HEK293T (cell line): Measurements from ENCODE around the gene MRPL14.
A peak's percentile ranks its signal among the peaks of the same experiment; 100 is the strongest.

Source experiments
- CTCF ChIA-PET: fragments of 350-600 bp; formaldehyde crosslinking; extraction: SDS; loops from one replicate; lab custom pipeline; 2021; ENCODE audit warnings: antibody characterized with exemption, inconsistent platforms; lab: Yijun Ruan, JAX
- POLR2A ChIA-PET: fragments of 350-600 bp; formaldehyde crosslinking; extraction: SDS; loops from one replicate; lab custom pipeline; 2020; ENCODE audit warnings: antibody characterized with exemption, inconsistent platforms; lab: Yijun Ruan, JAX
- DNase-seq: peaks from one replicate; pipeline ENCODE4 v3.0.0; 2012; ENCODE audit warnings: mixed read lengths; ENCODE audit errors: extremely low spot score
- ARNT ChIP-seq: fragments of 450-650 bp; IDR thresholded peaks from 2 replicates; pipeline ENCODE4 v1.6.1; 2017; ENCODE audit warnings: mild to moderate bottlenecking
- BHLHE40 ChIP-seq: fragments of 450-650 bp; IDR thresholded peaks from 2 replicates; pipeline ENCODE4 v1.6.1; 2016; ENCODE audit warnings: mild to moderate bottlenecking, moderate library complexity, borderline replicate concordance
- CTBP1 ChIP-seq: fragments of 450-650 bp; IDR thresholded peaks from 2 replicates; pipeline ENCODE4 v1.6.1; 2016; ENCODE audit warnings: borderline replicate concordance
- ELF4 ChIP-seq: fragments of 450-650 bp; IDR thresholded peaks from 2 replicates; pipeline ENCODE4 v1.6.1; 2017; ENCODE audit warnings: antibody characterized with exemption
- FOXA1 ChIP-seq: fragments of 450-650 bp; IDR thresholded peaks from 2 replicates; pipeline ENCODE4 v1.6.1; 2016; ENCODE audit warnings: mild to moderate bottlenecking
- FOXK2 ChIP-seq: fragments of 450-650 bp; IDR thresholded peaks from 2 replicates; pipeline ENCODE4 v1.6.1; 2016; ENCODE audit warnings: mild to moderate bottlenecking
- FOXM1 ChIP-seq: fragments of 450-650 bp; IDR thresholded peaks from 2 replicates; pipeline ENCODE4 v1.6.1; 2017; ENCODE audit warnings: mild to moderate bottlenecking, borderline replicate concordance
- HDGF ChIP-seq: fragments of 450-650 bp; IDR thresholded peaks from 2 replicates; pipeline ENCODE4 v1.6.1; 2017; ENCODE audit warnings: antibody characterized with exemption, borderline replicate concordance
- L3MBTL2 ChIP-seq: fragments of 450-650 bp; conservative IDR thresholded peaks from 2 replicates; pipeline ENCODE4 v1.6.1; 2016; ENCODE audit warnings: mild to moderate bottlenecking
- LEF1 ChIP-seq: fragments of 450-650 bp; IDR thresholded peaks from 2 replicates; pipeline ENCODE4 v1.6.1; 2017; ENCODE audit warnings: mild to moderate bottlenecking, borderline replicate concordance
- NFRKB ChIP-seq: fragments of 450-650 bp; IDR thresholded peaks from 2 replicates; pipeline ENCODE4 v1.6.1; 2016; ENCODE audit warnings: mild to moderate bottlenecking, moderate library complexity
- SP1 ChIP-seq: fragments of 450-650 bp; IDR thresholded peaks from 2 replicates; pipeline ENCODE4 v1.6.1; 2017
- SUZ12 ChIP-seq: fragments of 450-650 bp; IDR thresholded peaks from 2 replicates; pipeline ENCODE4 v1.6.1; 2016; ENCODE audit warnings: mild to moderate bottlenecking
- TARDBP ChIP-seq: fragments of 450-650 bp; IDR thresholded peaks from 2 replicates; pipeline ENCODE4 v1.6.1; 2016
- ZNF384 ChIP-seq: fragments of 450-650 bp; IDR thresholded peaks from 2 replicates; pipeline ENCODE4 v1.6.1; 2016
- TF ChIP-seq, protein P1 (sequence below): fragments of 450-650 bp; IDR thresholded peaks from 2 replicates; pipeline ENCODE4 v1.6.1; 2016

MRPL14 gene

DNA sequence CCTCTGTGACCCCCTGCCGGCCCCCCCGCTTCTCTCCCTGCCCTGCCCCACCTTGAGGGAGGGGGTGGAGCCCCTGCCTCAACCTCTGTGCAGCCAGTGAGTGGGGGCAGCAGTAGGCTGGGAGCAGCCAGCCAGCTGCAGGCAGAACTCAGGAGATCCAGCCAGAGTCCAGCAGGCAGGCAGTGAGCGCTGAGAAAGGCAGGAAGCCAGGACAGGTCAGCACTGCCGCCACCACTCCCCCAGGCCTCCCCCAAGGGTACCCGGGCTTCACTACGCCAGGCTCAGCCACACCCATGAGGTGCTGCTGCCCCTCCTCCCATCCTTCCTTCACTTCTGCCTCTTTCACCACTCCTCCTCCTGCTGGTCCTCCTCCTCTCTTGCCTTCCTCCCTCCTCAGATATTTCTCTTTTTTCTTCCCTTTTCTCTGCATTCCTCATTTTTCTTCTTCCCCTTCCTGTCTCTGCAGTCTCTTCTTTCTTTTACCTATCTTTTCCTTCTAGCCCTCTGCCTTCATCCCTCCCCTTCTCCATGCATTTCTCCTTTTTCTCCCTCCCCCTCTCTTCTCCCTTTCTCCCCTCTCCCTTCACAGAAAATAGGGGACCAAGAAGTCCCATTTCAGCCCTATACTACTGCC is 11.6 kb upstream of the MRPL14 start:
- no peak for DNase-seq
- ChIA-PET CTCF (no interaction called here), POLR2A (interaction anchor here (1.7 kb wide), 1 partner anchor 108 kb away, joined by 5 read pairs; the partner anchor contains the start of gene HSP90AB1)
- TF ChIP-seq FOXA1 (no peak), ZNF384 (no peak), L3MBTL2 (no peak), BHLHE40 (no peak), FOXK2 (no peak), NFRKB (no peak), ELF4 (no peak), TARDBP (no peak), SUZ12 (no peak), CTBP1 (no peak), LEF1 (no peak), FOXM1 (no peak), SP1 (no peak)
- TF ChIP-seq, protein P1, sequence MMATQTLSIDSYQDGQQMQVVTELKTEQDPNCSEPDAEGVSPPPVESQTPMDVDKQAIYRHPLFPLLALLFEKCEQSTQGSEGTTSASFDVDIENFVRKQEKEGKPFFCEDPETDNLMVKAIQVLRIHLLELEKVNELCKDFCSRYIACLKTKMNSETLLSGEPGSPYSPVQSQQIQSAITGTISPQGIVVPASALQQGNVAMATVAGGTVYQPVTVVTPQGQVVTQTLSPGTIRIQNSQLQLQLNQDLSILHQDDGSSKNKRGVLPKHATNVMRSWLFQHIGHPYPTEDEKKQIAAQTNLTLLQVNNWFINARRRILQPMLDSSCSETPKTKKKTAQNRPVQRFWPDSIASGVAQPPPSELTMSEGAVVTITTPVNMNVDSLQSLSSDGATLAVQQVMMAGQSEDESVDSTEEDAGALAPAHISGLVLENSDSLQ, result no peak

DNA sequence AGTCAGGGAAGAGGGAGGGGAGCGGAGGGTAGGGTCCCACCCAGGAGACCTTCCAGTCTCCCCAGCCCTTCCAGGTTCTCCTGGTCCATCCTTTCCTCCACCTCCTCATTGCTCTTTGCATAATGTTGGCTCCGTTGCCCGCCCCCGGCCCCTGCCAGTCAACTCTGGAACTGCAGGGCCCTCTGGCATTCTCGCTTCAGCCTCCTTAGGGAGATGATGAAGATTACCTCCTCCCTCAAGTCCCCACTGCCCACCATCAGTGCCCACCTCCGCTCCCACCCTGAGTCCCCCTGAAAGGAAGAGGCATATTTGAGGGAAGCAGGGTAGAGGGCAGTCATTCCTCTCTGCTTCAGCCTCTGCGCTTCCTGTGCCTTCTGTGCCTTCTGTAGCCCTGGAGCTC is 8.6 kb upstream of the MRPL14 start:
- no peak for DNase-seq
- ChIA-PET CTCF (no interaction called here), POLR2A (no interaction called here)
- no peak for TF ChIP-seq ARNT
- no peak for TF ChIP-seq NFRKB

DNA sequence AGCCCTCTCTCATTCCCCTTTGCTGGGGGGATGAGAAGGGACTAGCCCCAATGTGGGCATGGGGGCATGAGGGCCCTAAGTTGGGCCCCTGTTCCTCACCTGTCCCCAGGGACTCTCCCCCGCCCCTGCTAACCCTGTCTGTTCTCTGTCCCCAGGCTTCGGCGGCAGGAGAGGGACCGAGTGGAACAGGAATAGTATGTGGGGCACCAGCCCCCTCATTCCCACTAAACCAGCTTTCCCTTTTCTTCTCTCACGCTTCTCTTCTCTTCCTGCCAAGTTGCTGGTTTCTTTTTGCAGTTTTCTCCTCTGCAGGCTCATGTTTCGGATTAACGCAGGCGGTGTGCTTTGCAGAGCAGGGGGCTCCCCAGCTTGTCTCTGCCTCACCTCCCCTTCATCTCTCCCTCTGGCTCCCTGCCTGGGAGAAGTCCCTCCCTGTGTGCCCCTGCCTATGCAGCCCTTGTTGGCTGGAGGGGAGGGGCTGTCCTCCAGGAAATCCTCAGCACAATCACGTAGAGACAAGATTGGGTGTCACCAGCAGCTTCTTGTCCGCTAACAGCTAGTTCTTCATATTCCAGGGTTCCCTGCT is 8.0 kb upstream of the MRPL14 start:
- no peak for TF ChIP-seq LEF1
- DNase-seq, result no peak
- ChIA-PET CTCF (no interaction called here), POLR2A (interaction anchor here (0.6 kb wide), 1 partner anchor 111 kb away, joined by 3 read pairs; the partner anchor contains the start of gene HSP90AB1)

DNA sequence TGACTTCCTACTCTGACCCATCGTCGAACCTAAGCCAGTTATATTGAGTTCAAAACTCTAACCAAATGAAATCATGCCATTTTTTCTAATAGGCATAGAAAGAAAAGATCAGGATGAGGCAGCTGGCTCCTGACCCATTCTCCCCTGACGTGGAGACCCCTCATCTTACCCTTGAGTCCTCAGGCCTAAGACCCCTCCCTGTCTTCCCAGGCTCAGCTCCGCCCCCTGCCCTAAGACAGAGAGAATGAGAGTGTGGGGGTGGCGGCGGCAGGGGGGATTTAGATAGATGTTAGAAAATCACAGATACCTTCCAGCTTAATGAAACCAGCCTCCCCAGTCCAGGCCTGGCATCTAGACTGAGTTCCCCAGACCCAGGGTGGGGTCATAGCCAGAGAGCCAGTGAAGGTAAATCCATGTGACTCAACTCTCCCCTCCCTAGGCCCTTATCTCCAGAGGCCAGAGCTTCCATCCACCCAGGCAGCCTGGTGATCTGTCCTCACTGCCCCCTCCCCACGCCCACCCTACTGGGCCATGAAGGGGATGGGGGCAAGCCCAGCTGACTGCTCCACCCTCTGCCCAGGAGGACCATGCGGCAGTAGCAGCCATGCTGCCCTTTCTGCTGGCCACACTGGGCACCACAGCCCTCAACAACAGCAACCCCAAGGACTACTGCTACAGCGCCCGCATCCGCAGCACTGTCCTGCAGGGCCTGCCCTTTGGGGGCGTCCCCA is 6.9 kb upstream of the MRPL14 start:
- TF ChIP-seq CTBP1, result no peak
- no peak for TF ChIP-seq BHLHE40
- TF ChIP-seq ARNT, result no peak
- no peak for TF ChIP-seq ZNF384
- TF ChIP-seq FOXA1, result no peak
- TF ChIP-seq, protein P1, result no peak
- no peak for TF ChIP-seq TARDBP
- no peak for TF ChIP-seq LEF1
- no peak for TF ChIP-seq NFRKB
- no peak for TF ChIP-seq FOXK2
- TF ChIP-seq SP1, result no peak
- TF ChIP-seq ELF4, result no peak
- no peak for TF ChIP-seq SUZ12
- no peak for TF ChIP-seq L3MBTL2
- TF ChIP-seq FOXM1, result no peak
- no peak for TF ChIP-seq HDGF
- CTCF ChIA-PET, result interaction anchor here (0.7 to 1.3 kb wide), 2 partner anchors 20 to 85 kb away, joined by 3 read pairs; no protein-coding TSS in a partner anchor
- POLR2A ChIA-PET, result interaction anchor here (1.4 kb wide), 1 partner anchor 14 kb away, joined by 4 read pairs; no protein-coding TSS in a partner anchor
- DNase-seq, result no peak

DNA sequence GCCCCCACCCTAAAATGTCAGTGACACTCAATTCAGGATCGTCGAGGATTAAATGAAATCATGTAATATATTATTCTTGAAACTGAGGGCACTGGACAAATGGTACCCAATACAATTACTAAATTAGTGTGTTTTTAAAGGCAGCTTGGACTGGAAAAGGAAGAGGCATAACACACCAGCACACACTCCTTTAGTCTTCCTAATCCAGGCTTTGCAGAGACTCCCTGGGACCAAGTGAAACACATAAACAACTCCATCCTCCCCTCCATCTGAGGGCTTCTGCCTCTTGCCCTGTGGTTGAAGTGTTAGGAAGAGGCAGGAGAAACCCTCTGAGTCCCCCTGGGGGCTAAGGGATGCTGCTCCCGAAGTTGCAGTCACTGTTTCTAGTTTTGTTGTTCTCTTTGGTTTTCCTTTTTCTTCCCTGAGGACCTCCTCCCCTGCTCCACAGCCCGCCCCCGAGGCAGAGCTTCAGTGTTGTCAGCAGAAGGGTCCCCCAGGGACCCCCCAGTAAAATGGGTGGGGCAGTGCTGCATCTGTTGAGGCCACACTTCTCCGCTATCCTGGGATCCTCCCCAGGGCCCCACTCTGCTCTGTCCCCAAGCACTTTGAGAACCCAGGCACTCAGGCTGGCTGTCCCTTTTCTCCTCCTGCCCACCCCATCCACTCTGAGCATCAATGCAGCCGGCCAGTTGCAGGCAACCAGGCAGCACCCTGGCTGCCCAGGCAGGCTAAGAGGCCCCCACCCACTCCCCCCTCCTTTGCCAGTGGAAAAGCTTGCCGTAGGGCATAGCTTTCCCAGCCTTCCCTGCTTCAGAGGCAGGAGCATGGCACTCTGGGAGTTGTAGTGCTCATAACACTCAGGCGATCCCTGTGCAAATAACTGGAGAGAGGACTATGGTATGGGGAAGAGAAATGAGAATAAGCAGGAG is 6.0 kb upstream of the MRPL14 start:
- no peak for TF ChIP-seq NFRKB
- TF ChIP-seq ELF4, result no peak
- no peak for TF ChIP-seq FOXM1
- TF ChIP-seq LEF1, result no peak
- TF ChIP-seq SUZ12, result no peak
- TF ChIP-seq CTBP1, result no peak
- TF ChIP-seq L3MBTL2, result no peak
- no peak for TF ChIP-seq HDGF
- no peak for TF ChIP-seq FOXA1
- TF ChIP-seq, protein P1, result no peak
- no peak for TF ChIP-seq TARDBP
- TF ChIP-seq FOXK2, result no peak
- ChIA-PET POLR2A (interaction anchor here (1.4 kb wide), 1 partner anchor 15 kb away, joined by 4 read pairs; no protein-coding TSS in a partner anchor), CTCF (interaction anchor here (0.6 to 1.3 kb wide), 7 partner anchors 11 to 86 kb away, joined by 3 to 5 read pairs (median 4); no protein-coding TSS in a partner anchor)
- peak; percentile 56 for DNase-seq
